Activated CD4-positive, alpha-beta memory T cell treated with anti-CD3 and anti-CD28 coated beads, Interleukin-2, amount 10 ng/mL, durations not matched to agents 7 days and 5 days (primary cell): Measurements from ENCODE around the gene SCLT1. TPM values are rescaled to one million over a fixed set of nuclear protein-coding genes. Genes with fewer than 3 reads are reported as not detected.

Experiments
- CTCF ChIA-PET: fragments of 350-600 bp; sonication (Branson Sonifier 250); formaldehyde crosslinking; loops from one replicate; lab custom pipeline; 2021; ENCODE audit warnings: antibody characterized with exemption, inconsistent platforms; lab: Charles Lee
- POLR2A ChIA-PET: fragments of 350-600 bp; sonication (Branson Sonifier 250); formaldehyde crosslinking; loops from one replicate; lab custom pipeline; 2021; ENCODE audit warnings: antibody characterized with exemption; lab: Charles Lee
- DNase-seq: peaks from one replicate; pipeline ENCODE4 v3.0.0-alpha.2; 2020
- H3K27ac Mint-ChIP-seq: one replicate; pipeline ENCODE4 v1.8.0; 2021; ENCODE audit warnings: mild to moderate bottlenecking, mixed read lengths
- H3K27me3 Mint-ChIP-seq: one replicate; pipeline ENCODE4 v1.8.0; 2021; ENCODE audit warnings: mixed read lengths
- H3K36me3 Mint-ChIP-seq: one replicate; pipeline ENCODE4 v1.8.0; 2021; ENCODE audit warnings: low read depth, mixed read lengths
- H3K4me1 Mint-ChIP-seq: one replicate; pipeline ENCODE4 v1.8.0; 2021; ENCODE audit warnings: mixed read lengths
- H3K4me3 Mint-ChIP-seq: one replicate; pipeline ENCODE4 v1.8.0; 2021; ENCODE audit warnings: mild to moderate bottlenecking, mixed read lengths
- H3K9me3 Mint-ChIP-seq: one replicate; pipeline ENCODE4 v1.8.0; 2021; ENCODE audit warnings: mixed read lengths
- total RNA-seq, 2 experiments: library from RNA; stranded (reverse); gene quantifications; one replicate each; pipeline ENCODE4 v1.2.3, GENCODE V29; 2021

SCLT1 gene
- total RNA-seq, 2 experiments from 2014 or later = 36.4 to 37.8 TPM

DNA sequence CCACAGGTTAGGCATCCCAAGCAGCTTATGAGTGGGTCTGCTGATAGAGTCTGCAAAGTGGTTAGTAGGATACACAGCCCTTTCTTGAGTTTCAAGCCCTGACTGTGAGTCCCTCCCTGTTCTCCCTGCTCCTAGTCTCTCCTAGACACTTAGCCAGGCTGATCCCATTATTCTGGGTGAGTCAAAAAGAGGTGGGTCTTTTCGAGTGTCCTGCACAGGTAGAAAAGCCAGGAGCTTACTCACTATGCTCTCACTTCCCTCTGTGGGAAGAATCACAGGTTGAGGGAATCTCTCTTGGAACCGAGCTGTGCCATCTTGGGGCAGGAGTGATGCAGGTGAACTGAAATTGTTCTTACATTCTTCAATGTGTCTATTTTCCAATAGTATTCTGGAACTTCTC is 29.7 kb downstream of the SCLT1 start:
- Mint-ChIP-seq H3K27ac (no peak overlapping the region), H3K36me3 (peaks cover 63% of the 10 kb centered on the region), H3K4me3 (no peak overlapping the region), H3K4me1 (no peaks in the 10 kb centered on the region), H3K27me3 (no peaks in the 10 kb centered on the region), H3K9me3 (peaks cover 55% of the 10 kb centered on the region)
- no peak for DNase-seq
- CTCF ChIA-PET = no interaction called here
- POLR2A ChIA-PET = interaction anchor here (1.3 kb wide), 1 partner anchor 29 kb away, joined by 4 read pairs; no protein-coding TSS in a partner anchor

DNA sequence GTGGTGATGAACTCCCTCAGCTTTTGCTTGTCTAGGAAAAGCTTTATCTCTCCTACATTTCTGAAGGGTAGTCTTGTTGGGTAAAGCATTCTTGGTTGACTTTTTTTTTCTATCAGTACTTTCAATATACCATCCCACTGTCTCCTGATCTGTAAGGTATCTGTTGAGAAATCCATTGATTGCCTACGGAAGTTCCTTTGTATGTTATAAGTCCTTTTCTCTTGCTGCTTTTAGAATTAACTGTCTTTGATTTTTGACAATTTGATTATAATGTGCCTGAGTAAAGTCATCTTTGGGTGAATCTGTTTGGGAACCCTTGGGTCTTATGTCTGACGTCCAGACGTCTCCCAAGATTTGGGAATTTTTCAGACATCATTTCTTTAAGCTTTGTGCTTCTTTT is 30.8 kb downstream of the SCLT1 start:
- POLR2A ChIA-PET = interaction anchor here (1.3 kb wide), 1 partner anchor 30 kb away, joined by 4 read pairs; no protein-coding TSS in a partner anchor
- peaks cover 60% of the 10 kb centered on the region for H3K36me3 Mint-ChIP-seq
- DNase-seq = no peak

DNA sequence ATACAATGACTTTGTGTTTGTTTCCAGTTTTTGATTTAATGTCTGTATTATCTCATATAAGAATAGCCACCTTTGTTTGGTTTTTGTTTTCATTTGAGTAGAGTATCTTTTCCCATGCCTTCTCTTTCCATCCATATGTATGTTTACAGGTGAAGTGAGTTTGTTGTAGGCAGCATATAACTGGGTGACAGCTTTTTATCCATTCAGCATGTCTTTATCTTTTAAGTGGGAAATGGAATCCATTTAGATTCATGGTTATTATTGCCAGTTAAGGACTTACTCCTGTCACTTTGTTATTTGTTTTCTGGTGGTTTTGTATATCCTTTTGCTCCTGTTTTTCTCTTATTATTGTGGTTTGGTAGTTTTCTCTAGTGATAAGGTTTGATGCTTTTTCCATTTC is 34.3 kb downstream of the SCLT1 start:
- DNase-seq = no peak

More for the DNA sequence above, 30.8 kb downstream of the SCLT1 start:
- Mint-ChIP-seq H3K9me3 (peaks cover 50% of the 10 kb centered on the region), H3K27me3 (no peaks in the 10 kb centered on the region), H3K4me1 (no peaks in the 10 kb centered on the region), H3K27ac (no peak overlapping the region), H3K4me3 (no peak overlapping the region)
- CTCF ChIA-PET = no interaction called here

DNA sequence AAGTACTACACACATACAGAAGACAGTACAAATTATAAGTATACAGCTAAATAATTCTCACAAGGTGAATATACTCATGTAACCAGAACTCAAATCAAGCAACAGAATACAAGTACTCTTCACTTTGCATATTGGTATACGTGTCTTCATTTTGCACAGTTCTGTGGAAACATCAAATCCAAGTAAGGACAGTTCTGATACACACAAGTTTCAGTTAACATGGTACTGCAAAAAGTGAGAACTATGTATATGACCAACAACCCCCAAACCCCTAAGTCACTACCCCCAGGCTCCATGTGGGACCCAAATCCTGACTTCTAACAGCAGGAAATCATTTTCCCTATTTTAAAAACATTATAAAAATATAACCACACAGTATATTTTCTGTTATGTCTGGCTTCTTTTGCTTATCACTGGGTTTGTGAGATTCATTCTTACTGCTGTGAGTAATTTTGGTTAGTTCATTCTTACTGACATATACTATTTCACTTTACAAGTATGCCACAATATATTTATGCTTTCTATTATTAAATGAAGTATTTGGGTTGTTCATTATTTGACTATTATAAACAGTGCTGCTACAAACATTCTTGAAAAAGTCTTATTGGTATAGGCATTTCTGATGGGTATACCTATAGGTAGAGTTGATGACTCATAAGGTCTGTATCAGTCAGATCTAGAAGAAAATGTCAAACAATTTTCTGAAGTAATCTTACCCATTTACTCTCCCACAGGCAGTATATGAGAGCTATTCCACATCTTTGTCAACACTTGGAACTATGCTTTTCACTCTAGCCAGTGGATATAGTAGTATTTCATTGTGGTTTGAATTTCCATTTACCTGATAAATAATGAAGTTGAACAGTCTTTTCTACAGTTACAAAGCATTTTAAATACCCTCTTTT is 47.0 kb downstream of the SCLT1 start:
- no peaks in the 10 kb centered on the region for H3K4me1 Mint-ChIP-seq
- H3K9me3 Mint-ChIP-seq = peaks cover 9% of the 10 kb centered on the region
- H3K4me3 Mint-ChIP-seq = no peak overlapping the region
- H3K36me3 Mint-ChIP-seq = peaks cover 9% of the 10 kb centered on the region
- ChIA-PET CTCF (no interaction called here), POLR2A (interaction anchor here (1.2 kb wide), 1 partner anchor 50 kb away, joined by 3 read pairs; the partner anchor contains the start of gene C4orf33)
- no peak overlapping the region for H3K27ac Mint-ChIP-seq
- H3K27me3 Mint-ChIP-seq = no peaks in the 10 kb centered on the region
- DNase-seq = no peak

More for the DNA sequence above, 34.3 kb downstream of the SCLT1 start:
- no peaks in the 10 kb centered on the region for H3K27me3 Mint-ChIP-seq
- ChIA-PET POLR2A (no interaction called here), CTCF (no interaction called here)
- no peak overlapping the region for H3K27ac Mint-ChIP-seq
- H3K4me1 Mint-ChIP-seq = no peaks in the 10 kb centered on the region
- H3K4me3 Mint-ChIP-seq = no peak overlapping the region
- H3K36me3 Mint-ChIP-seq = peaks cover 70% of the 10 kb centered on the region
- H3K9me3 Mint-ChIP-seq = peaks cover 66% of the 10 kb centered on the region

DNA sequence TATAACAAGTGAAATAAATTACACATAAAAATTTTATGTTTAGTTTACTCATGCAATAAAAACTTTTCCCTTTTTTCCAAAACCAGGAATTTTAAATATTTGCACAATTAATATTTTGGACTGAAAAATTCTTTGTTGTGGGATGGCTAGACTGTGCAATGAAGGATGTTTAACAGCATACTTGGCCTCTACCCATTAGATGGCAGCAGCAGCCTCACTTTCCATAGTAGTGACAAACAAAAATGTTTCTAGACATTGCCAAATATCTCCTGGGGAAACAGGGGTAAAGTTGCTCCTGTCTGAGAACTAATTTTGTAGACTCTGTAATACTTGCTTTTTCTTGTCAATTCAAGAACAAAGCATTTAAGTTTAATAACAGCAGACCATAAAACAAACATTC is 49.8 kb downstream of the SCLT1 start:
- Mint-ChIP-seq H3K4me1 (no peaks in the 10 kb centered on the region), H3K36me3 (peaks cover 17% of the 10 kb centered on the region), H3K27ac (no peak overlapping the region), H3K4me3 (no peak overlapping the region), H3K9me3 (no peaks in the 10 kb centered on the region), H3K27me3 (no peaks in the 10 kb centered on the region)
- POLR2A ChIA-PET = no interaction called here
- CTCF ChIA-PET = no interaction called here
- no peak for DNase-seq

DNA sequence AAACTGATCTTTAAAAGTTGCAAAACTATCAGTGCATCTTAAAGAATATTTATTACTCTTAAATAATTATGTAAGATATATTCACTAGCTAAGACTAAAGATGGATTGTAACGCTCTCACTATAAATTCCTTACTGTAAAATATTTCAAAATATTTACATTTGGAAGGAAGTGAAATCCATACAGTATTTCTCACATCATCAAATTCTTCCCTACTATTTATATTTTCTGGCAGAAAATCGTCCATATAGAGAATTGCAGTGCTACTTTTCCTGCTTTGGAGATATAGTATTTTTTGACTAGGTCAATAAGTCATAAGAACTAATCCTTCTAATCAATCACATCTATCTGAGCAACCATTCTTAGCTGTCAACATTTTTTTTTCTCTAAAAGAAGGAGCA is 52.9 kb downstream of the SCLT1 start:
- ChIA-PET POLR2A (no interaction called here), CTCF (no interaction called here)
- Mint-ChIP-seq H3K4me3 (no peak overlapping the region), H3K27ac (no peak overlapping the region), H3K4me1 (no peaks in the 10 kb centered on the region), H3K36me3 (peaks cover 32% of the 10 kb centered on the region), H3K9me3 (no peaks in the 10 kb centered on the region), H3K27me3 (no peaks in the 10 kb centered on the region)
- no peak for DNase-seq

DNA sequence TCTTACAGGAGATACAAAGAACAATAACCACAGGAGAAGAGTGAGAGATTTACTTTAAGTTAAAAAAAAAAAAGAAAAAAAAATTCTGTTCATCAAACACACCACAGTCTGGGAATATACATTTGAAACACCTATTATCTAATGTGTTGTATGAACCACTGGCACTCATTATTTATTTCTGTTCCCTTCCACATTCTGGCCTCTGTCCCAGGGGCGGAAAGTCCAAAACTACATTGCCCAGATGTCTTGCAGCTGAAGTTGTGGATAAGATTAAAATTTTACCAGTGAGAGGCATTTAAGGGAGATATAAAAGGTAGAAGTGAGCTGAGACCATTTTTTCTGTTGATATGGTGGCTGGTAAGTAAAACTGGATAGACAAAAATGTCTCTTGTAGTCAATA is 56.2 kb downstream of the SCLT1 start:
- H3K9me3 Mint-ChIP-seq = no peaks in the 10 kb centered on the region

DNA sequence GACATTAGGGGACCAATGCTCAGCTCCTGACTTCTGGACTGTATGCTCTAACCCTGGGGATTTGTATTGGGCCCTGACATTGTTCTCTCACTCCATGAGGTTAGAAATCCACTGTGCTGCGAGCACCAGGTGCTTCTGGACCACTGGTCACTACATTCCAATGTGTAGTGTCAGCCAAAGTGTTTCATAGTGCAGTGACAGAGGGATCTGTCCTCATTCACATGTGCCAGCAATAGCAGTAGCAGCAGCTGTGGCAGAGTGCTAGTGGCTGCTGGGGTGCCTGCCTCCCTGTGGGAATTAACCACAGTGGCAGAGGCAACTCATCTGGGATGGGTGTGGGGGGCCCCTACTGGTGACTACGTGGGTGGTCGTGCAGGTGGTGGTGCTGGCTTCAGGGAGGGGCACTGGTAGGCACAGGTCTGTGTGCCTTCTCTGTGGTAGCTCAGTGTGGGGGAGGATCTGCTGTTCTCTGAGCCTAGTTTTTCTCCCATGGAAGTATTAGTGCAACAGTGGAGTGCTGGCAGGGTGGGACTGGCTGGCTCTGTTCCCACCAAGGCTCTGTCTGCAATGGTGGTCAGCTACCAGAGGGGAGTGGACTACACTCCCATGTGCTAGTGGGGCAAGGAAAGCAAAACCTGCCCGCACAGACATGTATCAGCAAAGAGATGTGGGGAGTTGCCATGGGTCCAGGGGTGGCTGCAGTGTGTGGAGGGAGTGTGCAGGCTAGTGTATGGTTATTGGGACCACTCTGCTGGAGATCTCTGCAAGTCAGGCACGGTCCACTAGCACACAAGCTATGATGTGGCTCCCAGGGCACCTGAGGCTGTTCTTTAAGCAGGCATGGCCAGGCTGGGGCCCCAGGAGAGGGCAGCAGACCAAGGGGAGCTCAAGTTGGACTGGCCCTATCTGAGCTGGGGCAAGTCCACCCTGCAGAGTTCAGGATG is 78.5 kb downstream of the SCLT1 start:
- DNase-seq = no peak
- peaks cover 47% of the 10 kb centered on the region for H3K36me3 Mint-ChIP-seq
- ChIA-PET CTCF (no interaction called here), POLR2A (interaction anchor here (1.5 kb wide), 1 partner anchor 78 kb away, joined by 5 read pairs; the partner anchor contains the start of gene SCLT1)
- no peaks in the 10 kb centered on the region for H3K27me3 Mint-ChIP-seq
- peaks cover 45% of the 10 kb centered on the region for H3K9me3 Mint-ChIP-seq
- H3K4me1 Mint-ChIP-seq = no peaks in the 10 kb centered on the region
- H3K27ac Mint-ChIP-seq = no peak overlapping the region
- H3K4me3 Mint-ChIP-seq = no peak overlapping the region

More for the DNA sequence above, 56.2 kb downstream of the SCLT1 start:
- no peak overlapping the region for H3K4me3 Mint-ChIP-seq
- H3K4me1 Mint-ChIP-seq = no peaks in the 10 kb centered on the region
- DNase-seq = no peak
- POLR2A ChIA-PET = no interaction called here
- peaks cover 45% of the 10 kb centered on the region for H3K36me3 Mint-ChIP-seq
- no peak overlapping the region for H3K27ac Mint-ChIP-seq
- H3K27me3 Mint-ChIP-seq = no peaks in the 10 kb centered on the region
- CTCF ChIA-PET = no interaction called here

DNA sequence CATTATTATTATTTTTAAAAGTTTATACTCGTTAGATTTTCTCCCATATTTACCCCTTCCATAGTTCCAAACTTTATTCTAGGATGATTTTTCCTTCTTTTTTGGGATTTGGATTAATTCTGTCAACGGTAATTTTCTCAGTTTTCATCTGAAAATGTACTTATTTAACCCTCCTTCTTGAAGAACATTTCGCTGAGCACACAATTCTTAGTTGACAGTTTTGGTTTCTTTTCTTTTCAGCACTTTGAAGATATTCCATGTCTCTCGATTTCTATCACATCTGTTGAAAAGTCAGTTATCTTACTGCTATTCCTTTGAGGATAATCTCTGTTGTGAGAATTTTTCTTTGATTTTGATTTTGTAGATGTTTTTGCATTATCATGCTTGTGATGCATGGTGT is 85.2 kb downstream of the SCLT1 start:
- Mint-ChIP-seq H3K4me1 (no peaks in the 10 kb centered on the region), H3K4me3 (no peak overlapping the region), H3K27me3 (no peaks in the 10 kb centered on the region), H3K27ac (no peak overlapping the region), H3K36me3 (peaks cover 15% of the 10 kb centered on the region), H3K9me3 (peaks cover 47% of the 10 kb centered on the region)
- no peak for DNase-seq
- CTCF ChIA-PET = no interaction called here
- POLR2A ChIA-PET = no interaction called here

DNA sequence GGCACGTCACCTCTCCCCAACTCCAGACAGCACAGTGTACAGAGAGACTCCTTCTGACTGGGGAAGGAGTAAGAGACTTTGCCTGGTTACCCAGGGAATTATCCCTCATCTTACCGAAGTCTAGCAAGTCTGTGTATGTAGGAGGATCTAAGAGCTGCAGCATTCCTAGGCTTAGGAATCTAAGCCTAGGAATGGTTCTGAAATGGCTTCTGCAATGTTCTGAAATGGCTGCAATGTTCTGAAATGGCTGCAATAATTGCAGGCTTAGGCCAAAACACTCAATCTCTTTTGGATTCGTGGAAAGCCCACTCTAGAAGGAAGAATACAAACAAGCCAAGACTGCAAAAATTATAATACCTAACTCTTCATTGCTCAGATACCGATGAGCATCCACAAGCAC is 106.4 kb downstream of the SCLT1 start:
- no peak overlapping the region for H3K4me3 Mint-ChIP-seq
- no peaks in the 10 kb centered on the region for H3K4me1 Mint-ChIP-seq
- H3K36me3 Mint-ChIP-seq = peaks cover 45% of the 10 kb centered on the region
- H3K9me3 Mint-ChIP-seq = peaks cover 7% of the 10 kb centered on the region
- no peak overlapping the region for H3K27ac Mint-ChIP-seq
- CTCF ChIA-PET = no interaction called here
- DNase-seq = no peak
- no peaks in the 10 kb centered on the region for H3K27me3 Mint-ChIP-seq
- POLR2A ChIA-PET = no interaction called here

DNA sequence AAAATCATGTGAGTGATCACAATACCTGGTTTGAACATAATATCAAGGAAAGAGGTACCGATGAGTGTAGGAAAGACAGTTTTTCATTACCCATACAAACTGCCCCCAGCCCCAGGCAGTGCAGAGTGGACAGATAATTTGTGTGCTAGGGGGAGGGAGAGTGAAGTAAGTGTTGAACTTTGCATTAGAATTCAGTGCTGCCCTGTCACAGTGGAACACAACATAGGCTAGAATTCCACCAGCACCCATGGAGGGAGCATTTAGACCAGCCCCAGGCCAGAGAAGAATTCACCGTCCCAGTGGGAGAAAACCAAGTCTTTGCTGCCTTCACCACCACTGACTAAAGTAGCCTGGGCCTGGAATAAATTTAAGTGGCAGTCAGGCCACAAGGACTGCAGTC is 107.3 kb downstream of the SCLT1 start:
- no peaks in the 10 kb centered on the region for H3K27me3 Mint-ChIP-seq
- H3K4me1 Mint-ChIP-seq = no peaks in the 10 kb centered on the region
- peaks cover 45% of the 10 kb centered on the region for H3K36me3 Mint-ChIP-seq
- no peak overlapping the region for H3K4me3 Mint-ChIP-seq
- ChIA-PET POLR2A (no interaction called here), CTCF (no interaction called here)
- no peak overlapping the region for H3K27ac Mint-ChIP-seq
- peaks cover 7% of the 10 kb centered on the region for H3K9me3 Mint-ChIP-seq
- DNase-seq = no peak

DNA sequence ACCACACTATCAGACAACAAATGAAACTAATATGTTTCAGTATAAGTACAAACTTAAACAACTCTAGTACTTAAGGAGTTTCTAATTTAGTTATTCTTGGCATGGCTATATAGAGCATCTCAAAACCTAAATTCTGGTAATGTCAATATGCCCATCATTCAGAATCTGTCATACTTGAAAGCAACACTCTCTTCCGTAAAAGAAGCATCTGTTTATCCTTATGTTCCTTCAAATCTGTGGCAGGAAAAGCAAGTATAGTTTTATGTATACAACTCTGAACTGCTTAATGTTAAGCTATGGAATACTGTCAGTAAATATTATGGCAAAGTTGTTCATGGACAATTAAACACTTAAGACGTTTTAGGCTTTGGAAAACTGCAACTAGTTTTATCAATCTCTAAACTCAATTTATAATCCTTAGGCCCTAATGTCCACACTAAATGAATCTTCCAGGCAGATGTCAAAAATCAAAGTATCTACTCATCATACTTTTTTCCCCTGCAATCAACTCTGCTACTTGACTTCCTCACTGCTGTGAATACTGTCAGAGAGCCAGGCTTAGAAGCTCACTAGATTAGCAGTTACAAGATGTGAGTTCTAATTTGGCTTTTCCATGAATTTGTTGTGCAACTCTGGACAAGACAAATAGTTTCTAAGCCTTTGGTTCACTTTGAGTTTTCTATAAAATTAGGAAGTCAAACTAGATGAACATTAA is 109.4 kb downstream of the SCLT1 start:
- no peaks in the 10 kb centered on the region for H3K27me3 Mint-ChIP-seq
- H3K9me3 Mint-ChIP-seq = peaks cover 3% of the 10 kb centered on the region
- no peak for DNase-seq
- no peak overlapping the region for H3K27ac Mint-ChIP-seq
- POLR2A ChIA-PET = no interaction called here
- CTCF ChIA-PET = no interaction called here
- peaks cover 31% of the 10 kb centered on the region for H3K36me3 Mint-ChIP-seq
- H3K4me3 Mint-ChIP-seq = no peak overlapping the region
- H3K4me1 Mint-ChIP-seq = no peaks in the 10 kb centered on the region
